ENCODE measurements around the gene TECR. TPM values are rescaled to one million over a fixed set of nuclear protein-coding genes. Genes with fewer than 3 reads are reported as not detected.
A peak's percentile ranks its signal among the peaks of the same experiment; 100 is the strongest.

The TECR gene
- total and polyA plus RNA-seq, 7 experiments from 2014 or later, result 123 to 325 (median 207) TPM

DNA sequence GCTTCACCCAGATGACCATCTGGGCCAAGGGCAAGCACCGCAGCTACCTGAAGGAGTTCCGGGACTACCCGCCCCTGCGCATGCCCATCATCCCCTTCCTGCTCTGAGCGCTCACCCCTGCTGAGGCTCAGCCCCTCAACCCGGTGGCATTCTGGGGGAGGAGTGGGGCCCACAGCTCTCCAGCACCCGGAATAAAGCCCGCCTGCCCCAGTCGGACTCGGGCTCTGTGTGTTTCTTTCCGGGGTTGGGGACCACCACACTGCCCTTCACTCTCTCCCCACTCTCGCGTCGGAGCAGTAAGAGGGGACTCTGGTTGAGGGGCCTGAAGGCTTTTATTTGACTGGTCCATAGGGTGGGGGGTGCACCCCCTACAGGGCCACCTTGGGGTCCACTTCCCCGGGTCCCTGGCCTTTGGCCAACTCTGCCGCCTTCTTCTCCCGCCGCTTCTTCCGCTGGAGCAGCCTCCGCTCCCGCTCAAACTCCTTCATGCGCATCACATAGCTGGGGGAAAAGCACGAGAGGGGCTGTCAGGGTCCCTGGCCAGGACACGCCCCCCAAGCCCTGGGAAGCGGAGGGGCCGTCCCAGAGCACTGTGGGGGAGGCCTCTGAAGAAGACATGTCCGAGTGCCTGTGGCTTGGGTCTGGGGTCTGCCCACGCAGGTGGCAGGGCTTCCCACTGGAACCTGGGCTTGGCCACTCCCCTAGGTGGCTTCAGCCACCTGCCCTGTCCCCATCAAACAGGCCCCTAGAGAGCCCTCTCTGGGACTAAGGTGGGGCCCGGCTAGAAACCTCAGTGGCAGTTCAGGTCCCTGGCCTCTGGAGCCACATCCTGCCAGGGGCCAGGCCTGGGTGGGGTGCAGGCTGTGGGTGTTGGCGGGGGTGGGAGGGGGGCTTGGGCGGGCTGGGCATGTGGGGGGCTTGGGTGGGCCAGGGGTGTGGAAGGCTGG is 36.6 kb downstream of the TECR start:
- H3K4me1 ChIP-seq (ENCODE audit: control insufficient read depth in 2 of 2, insufficient read depth in 2 of 2, low read length in 2 of 2), result peaks cover 5 to 6% of the 10 kb centered on the region in 2 donors
- H3K27ac ChIP-seq (ENCODE audit: low read depth, low read length), result no peak overlapping the region
- Mint-ChIP-seq H3K36me3 (peaks cover 0 to 11% (median 0%) of the 10 kb centered on the region in 5 donors), H3K27me3 (no peaks in the 10 kb centered on the region), H3K4me1 (peaks cover 9 to 51% (median 32%) of the 10 kb centered on the region in 7 donors), H3K9me3 (no peaks in the 10 kb centered on the region), H3K4me3 (no peak overlapping the region), H3K27ac (peak overlapping the region in 1 of 9 donors; percentile 48)
- ChIA-PET POLR2A (no interaction called here), CTCF (no interaction called here)
- no peaks in the 10 kb centered on the region for H3K9me3 ChIP-seq (ENCODE audit: control insufficient read depth in 2 of 3, low read length in 3 of 3)
- DNase-seq, result no peak
- no peak for ATAC-seq
- intact Hi-C loops (cut with micrococcal nuclease), result no loop called here
- H3K4me3 ChIP-seq (ENCODE audit: low read length), result no peak overlapping the region
- H3K36me3 ChIP-seq (ENCODE audit: control insufficient read depth in 2 of 3, insufficient read depth in 3 of 3, low read length in 3 of 3), result peaks cover 0 to 56% (median 8%) of the 10 kb centered on the region in 3 experiments
- H3K27me3 ChIP-seq (ENCODE audit: control insufficient read depth in 2 of 2, insufficient read depth in 2 of 2, low read length in 2 of 2), result no peaks in the 10 kb centered on the region

GRCh38 chr19:14566712-14567077 is 37.3 kb downstream of the TECR start:
- ATAC-seq (no peak), DNase-seq (no peak)
- H3K27me3 ChIP-seq (ENCODE audit: control insufficient read depth in 2 of 2, insufficient read depth in 2 of 2, low read length in 2 of 2), result no peaks in the 10 kb centered on the region
- no peak overlapping the region for H3K4me3 ChIP-seq (ENCODE audit: low read length)
- no peaks in the 10 kb centered on the region for H3K9me3 ChIP-seq (ENCODE audit: control insufficient read depth in 2 of 3, low read length in 3 of 3)
- peaks cover 0 to 58% (median 8%) of the 10 kb centered on the region in 3 experiments for H3K36me3 ChIP-seq (ENCODE audit: control insufficient read depth in 2 of 3, insufficient read depth in 3 of 3, low read length in 3 of 3)
- no peaks in the 10 kb centered on the region for H3K9me3 Mint-ChIP-seq
- H3K27me3 Mint-ChIP-seq, result no peaks in the 10 kb centered on the region
- H3K27ac ChIP-seq (ENCODE audit: low read depth, low read length), result no peak overlapping the region
- H3K4me3 Mint-ChIP-seq, result no peak overlapping the region
- CTCF ChIA-PET, result no interaction called here
- H3K27ac Mint-ChIP-seq, result no peak overlapping the region
- POLR2A ChIA-PET, result no interaction called here
- peaks cover 10 to 11% of the 10 kb centered on the region in 2 donors for H3K4me1 ChIP-seq (ENCODE audit: control insufficient read depth in 2 of 2, insufficient read depth in 2 of 2, low read length in 2 of 2)
- H3K36me3 Mint-ChIP-seq, result peaks cover 0 to 12% (median 0%) of the 10 kb centered on the region in 5 donors
- H3K4me1 Mint-ChIP-seq, result peaks cover 14 to 54% (median 35%) of the 10 kb centered on the region in 7 donors
- intact Hi-C loops (cut with micrococcal nuclease), result no loop called here

DNA sequence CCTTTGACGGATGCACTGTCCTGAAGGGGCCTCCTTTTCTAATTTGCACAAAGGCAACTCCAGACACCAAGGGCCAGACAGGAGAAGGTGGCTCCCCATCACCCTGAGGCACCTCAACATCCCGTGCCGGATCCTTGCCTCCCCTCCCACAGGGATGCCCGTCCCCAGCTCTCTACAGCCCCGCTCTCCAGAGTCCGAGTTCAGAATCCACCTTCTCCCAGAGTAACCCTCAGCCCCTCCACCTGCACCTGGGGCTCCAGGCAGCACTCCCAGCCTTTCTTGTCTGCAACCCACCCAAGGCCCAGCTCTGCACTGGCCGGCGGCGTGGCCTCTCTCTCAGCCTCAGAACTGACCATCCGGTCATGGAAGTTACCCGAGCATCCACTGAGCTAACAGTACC is 37.7 kb downstream of the TECR start:
- DNase-seq (no peak), ATAC-seq (no peak)
- H3K4me1 Mint-ChIP-seq, result peaks cover 17 to 54% (median 35%) of the 10 kb centered on the region in 7 donors
- H3K9me3 Mint-ChIP-seq, result no peaks in the 10 kb centered on the region
- no peaks in the 10 kb centered on the region for H3K27me3 Mint-ChIP-seq
- Histone ChIP-seq H3K36me3 (ENCODE audit: control insufficient read depth in 2 of 3, insufficient read depth in 3 of 3, low read length in 3 of 3) (peaks cover 0 to 60% (median 8%) of the 10 kb centered on the region in 3 experiments), H3K27me3 (ENCODE audit: control insufficient read depth in 2 of 2, insufficient read depth in 2 of 2, low read length in 2 of 2) (no peaks in the 10 kb centered on the region), H3K27ac (ENCODE audit: low read depth, low read length) (no peak overlapping the region), H3K4me3 (ENCODE audit: low read length) (no peak overlapping the region), H3K4me1 (ENCODE audit: control insufficient read depth in 2 of 2, insufficient read depth in 2 of 2, low read length in 2 of 2) (peaks cover 11% of the 10 kb centered on the region in 2 donors), H3K9me3 (ENCODE audit: control insufficient read depth in 2 of 3, low read length in 3 of 3) (no peaks in the 10 kb centered on the region)
- ChIA-PET POLR2A (no interaction called here), CTCF (interaction anchor here (1.3 kb wide), 1 partner anchor 134 kb away, joined by 4 read pairs; no protein-coding TSS in a partner anchor)
- intact Hi-C loops (cut with micrococcal nuclease), result no loop called here
- no peak overlapping the region for H3K4me3 Mint-ChIP-seq
- peak overlapping the region in 4 of 9 donors; percentile 38 to 71 (median 62) for H3K27ac Mint-ChIP-seq
- H3K36me3 Mint-ChIP-seq, result peaks cover 0 to 12% (median 0%) of the 10 kb centered on the region in 5 donors

DNA sequence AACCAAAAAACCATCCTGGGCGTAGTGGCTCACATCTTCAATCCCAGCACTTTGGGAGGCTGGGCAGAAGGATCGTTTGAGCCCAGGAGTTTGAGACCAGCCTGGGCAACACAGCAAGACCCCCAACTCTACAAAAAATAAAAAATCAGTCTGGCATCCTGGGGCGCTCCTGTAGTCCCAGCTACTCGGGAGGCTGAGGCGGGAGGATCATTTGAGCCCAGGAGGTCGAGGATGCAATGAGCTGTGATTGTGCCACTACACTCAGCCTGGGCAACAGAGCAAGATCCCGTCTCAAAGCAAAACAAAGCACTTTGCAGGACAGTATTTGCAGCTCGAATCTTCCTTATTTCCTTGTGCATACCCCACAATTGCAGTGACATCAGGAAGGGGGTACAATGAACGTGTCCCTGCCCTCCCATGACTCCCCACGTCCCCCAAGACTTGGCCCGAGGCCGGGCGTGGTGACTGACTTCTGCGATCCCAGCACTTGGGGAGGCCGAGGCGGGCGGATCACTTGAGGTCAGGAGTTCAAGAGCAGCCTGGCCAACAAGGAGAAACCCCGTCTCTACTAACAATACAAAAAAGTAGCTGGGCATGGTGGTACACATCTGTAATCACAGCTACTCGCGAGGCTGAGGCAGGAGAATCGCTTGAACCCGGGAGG is 41.6 kb downstream of the TECR start:
- Histone ChIP-seq H3K36me3 (ENCODE audit: control insufficient read depth in 2 of 3, insufficient read depth in 3 of 3, low read length in 3 of 3) (peaks cover 0 to 24% (median 2%) of the 10 kb centered on the region in 3 experiments), H3K9me3 (ENCODE audit: control insufficient read depth in 2 of 3, low read length in 3 of 3) (no peaks in the 10 kb centered on the region), H3K27me3 (ENCODE audit: control insufficient read depth in 2 of 2, insufficient read depth in 2 of 2, low read length in 2 of 2) (no peaks in the 10 kb centered on the region), H3K27ac (ENCODE audit: low read depth, low read length) (peak overlapping the region; percentile 74), H3K4me1 (ENCODE audit: control insufficient read depth in 2 of 2, insufficient read depth in 2 of 2, low read length in 2 of 2) (peaks cover 14% of the 10 kb centered on the region in 2 donors), H3K4me3 (ENCODE audit: low read length) (peak overlapping the region; percentile 99)
- intact Hi-C loops (cut with micrococcal nuclease), result loop anchor here in 1 of 2 donors (5.0 kb wide), 2 partner anchors 139 to 434 kb away; partner anchors contain the start of genes ASF1B and PKN1
- POLR2A ChIA-PET, result interaction anchor here (0.6 to 2.1 kb wide), 7 partner anchors 8 to 1646 kb away, joined by 3 to 11 read pairs (median 4); partner anchors contain the start of gene DNAJB1
- no peaks in the 10 kb centered on the region for H3K27me3 Mint-ChIP-seq
- H3K9me3 Mint-ChIP-seq, result no peaks in the 10 kb centered on the region
- peak overlapping the region in 8 of 9 donors; percentile 63 to 94 (median 88) for H3K27ac Mint-ChIP-seq
- ATAC-seq (no peak), DNase-seq (no peak)
- peak overlapping the region; percentile 92 to 97 (median 96) for H3K4me3 Mint-ChIP-seq
- peaks cover 0 to 7% (median 0%) of the 10 kb centered on the region in 5 donors for H3K36me3 Mint-ChIP-seq
- peaks cover 26 to 56% (median 37%) of the 10 kb centered on the region in 7 donors for H3K4me1 Mint-ChIP-seq
- CTCF ChIA-PET, result interaction anchor here (0.6 to 5.2 kb wide), 5 partner anchors 14 to 708 kb away, joined by 3 to 60 read pairs (median 4); partner anchors contain the start of gene ZNF333

GRCh38 chr19:14571695-14572490 is 42.5 kb downstream of the TECR start, which contains the start of gene NDUFB7:
TSS of gene NDUFB7 (minus strand) at chr19:14572066. CDS start at chr19:14572000, 66 bp downstream.
- Mint-ChIP-seq H3K4me1 (peaks cover 26 to 54% (median 37%) of the 10 kb centered on the region in 7 donors), H3K36me3 (peaks cover 0 to 7% (median 0%) of the 10 kb centered on the region in 5 donors), H3K9me3 (no peaks in the 10 kb centered on the region), H3K27ac (peak within 1 kb of the TSS; percentile 83 to 96 (median 89)), H3K27me3 (no peaks in the 10 kb centered on the region), H3K4me3 (peak within 1 kb of the TSS; percentile 92 to 97 (median 96))
- Histone ChIP-seq H3K9me3 (ENCODE audit: control insufficient read depth in 2 of 3, low read length in 3 of 3) (no peaks in the 10 kb centered on the region), H3K27me3 (ENCODE audit: control insufficient read depth in 2 of 2, insufficient read depth in 2 of 2, low read length in 2 of 2) (no peaks in the 10 kb centered on the region), H3K27ac (ENCODE audit: low read depth, low read length) (peak within 1 kb of the TSS; percentile 74), H3K4me3 (ENCODE audit: low read length) (peak within 1 kb of the TSS; percentile 99), H3K4me1 (ENCODE audit: control insufficient read depth in 2 of 2, insufficient read depth in 2 of 2, low read length in 2 of 2) (peaks cover 14% of the 10 kb centered on the region in 2 donors), H3K36me3 (ENCODE audit: control insufficient read depth in 2 of 3, insufficient read depth in 3 of 3, low read length in 3 of 3) (peaks cover 0 to 18% (median 0%) of the 10 kb centered on the region in 3 experiments)
- peak; percentile 98 for ATAC-seq
- POLR2A ChIA-PET, result interaction anchor here (0.6 to 2.2 kb wide), 10 partner anchors 15 to 1647 kb away, joined by 3 to 17 read pairs (median 4); partner anchors contain the start of genes DNAJB1 and ZNF333
- intact Hi-C loops (cut with micrococcal nuclease), result loop anchor here (1.0 to 5.0 kb wide), 11 partner anchors 15 to 553 kb away; partner anchors contain the start of genes ADGRL1 (in 1 of the 2), ASF1B (in 1 of the 2), DDX39A (in 1 of the 2) and DNAJB1 (in 1 of the 2)
- DNase-seq, result peak; percentile 76 to 91 (median 87)
- CTCF ChIA-PET, result interaction anchor here (0.6 to 5.2 kb wide), 8 partner anchors 9 to 709 kb away, joined by 3 to 60 read pairs (median 4); partner anchors contain the start of genes DNAJB1 and ZNF333

All from naive thymus-derived CD4-positive, alpha-beta T cell (primary cell).